Activated CD4-positive, alpha-beta T cell treated with anti-CD3 and anti-CD28 coated beads, Interleukin-2, Interleukin-4, amounts not matched to agents 100 ng/mL and 50 ng/mL, durations not matched to agents 16 hours and 8 hours (primary cell): ENCODE measurements around the gene SUPT20HL1.
"Not testable (repeated sequence)": the region's sequence is repeated elsewhere in the genome, so short reads cannot be mapped to it uniquely, and the experiment has no call there.

ENCODE experiments used
- DNase-seq: peaks from one replicate; pipeline ENCODE4 v3.0.0-alpha.2; 2020; ENCODE audit warnings: low spot score

Gene SUPT20HL1

DNA sequence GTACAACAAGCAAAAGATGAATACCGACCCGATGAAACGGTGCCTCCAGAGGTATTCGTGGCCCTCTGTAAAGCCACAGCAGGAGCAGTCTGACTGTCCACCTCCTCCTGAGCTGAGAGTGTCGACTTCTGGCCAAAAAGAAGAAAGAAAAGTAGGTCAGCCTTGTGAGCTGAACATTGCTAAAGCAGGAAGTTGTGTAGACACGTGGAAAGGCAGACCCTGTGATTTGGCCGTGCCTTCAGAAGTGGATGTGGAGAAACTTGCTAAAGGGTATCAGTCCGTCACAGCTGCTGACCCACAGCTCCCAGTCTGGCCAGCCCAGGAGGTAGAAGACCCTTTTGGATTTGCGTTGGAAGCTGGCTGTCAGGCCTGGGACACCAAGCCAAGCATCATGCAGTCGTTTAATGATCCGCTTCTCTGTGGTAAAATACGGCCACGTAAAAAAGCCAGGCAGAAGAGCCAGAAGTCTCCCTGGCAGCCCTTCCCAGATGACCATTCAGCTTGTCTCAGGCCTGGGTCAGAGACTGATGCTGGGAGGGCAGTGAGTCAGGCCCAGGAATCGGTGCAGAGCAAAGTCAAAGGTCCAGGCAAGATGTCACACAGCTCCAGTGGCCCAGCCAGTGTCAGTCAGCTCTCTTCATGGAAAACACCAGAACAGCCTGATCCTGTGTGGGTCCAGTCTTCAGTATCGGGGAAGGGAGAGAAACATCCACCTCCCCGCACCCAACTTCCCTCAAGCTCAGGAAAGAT lies 3.2 kb downstream of the SUPT20HL1 start:
- not testable (repeated sequence) for DNase-seq

- DNase-seq: no peak
Observed at GRCh38 chrX:24364326-24364725, 3.9 kb downstream of the SUPT20HL1 start.

- DNase-seq: no peak
Observed at GRCh38 chrX:24364851-24365538, 4.6 kb downstream of the SUPT20HL1 start.

DNA sequence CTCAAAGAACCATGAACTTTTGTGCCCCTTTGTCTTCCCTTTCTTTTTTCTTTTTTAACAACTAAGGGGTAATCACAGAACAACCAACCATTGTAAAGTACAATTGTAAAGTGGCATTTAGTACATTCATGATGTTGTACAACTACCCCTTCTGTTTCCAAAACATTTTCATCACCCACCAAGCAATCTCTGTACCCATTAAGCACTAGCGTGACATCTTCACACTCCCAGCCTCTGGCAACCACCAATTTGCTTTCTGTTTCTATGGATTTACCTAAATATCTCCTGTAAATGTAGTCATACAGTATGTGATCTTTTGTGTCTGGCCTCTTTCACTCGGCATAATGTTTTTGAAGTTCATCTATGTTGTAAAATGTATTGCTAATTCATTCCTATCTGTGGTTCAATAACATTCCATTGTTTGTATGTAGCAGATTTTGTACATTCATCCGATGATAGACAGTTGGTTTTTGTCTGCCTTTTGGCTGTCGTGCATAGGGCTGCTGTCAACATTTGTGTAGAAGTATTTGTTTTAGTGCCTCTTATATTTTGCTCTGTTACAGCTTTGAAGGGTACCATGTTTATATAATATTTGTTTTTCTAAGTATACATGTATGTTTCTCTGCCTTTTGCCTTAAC lies 6.4 kb downstream of the SUPT20HL1 start:
- DNase-seq: not testable (repeated sequence)

DNA sequence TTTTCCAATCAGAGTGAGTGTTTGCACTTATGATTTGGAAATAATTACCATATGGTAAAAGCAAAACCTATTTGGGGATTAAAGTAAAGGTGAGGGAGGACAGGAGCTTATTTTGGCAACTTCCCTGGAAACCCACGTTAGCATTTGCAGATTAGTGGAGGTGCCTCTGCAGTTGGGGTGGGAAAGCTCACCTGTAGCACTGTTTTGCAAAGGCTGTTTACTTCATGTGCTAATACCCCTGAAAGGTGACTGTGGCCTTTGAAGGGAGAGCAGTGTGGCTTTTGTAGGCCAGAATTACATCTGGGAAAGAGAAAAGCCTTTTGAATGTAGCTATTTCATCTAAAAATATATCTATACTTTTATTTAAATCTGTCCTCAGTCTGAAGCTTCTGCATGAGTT lies 9.4 kb downstream of the SUPT20HL1 start:
- DNase-seq: no peak

GRCh38 chrX:24371391-24371972 lies 11.0 kb downstream of the SUPT20HL1 start:
- peak; percentile 77 for DNase-seq

DNA sequence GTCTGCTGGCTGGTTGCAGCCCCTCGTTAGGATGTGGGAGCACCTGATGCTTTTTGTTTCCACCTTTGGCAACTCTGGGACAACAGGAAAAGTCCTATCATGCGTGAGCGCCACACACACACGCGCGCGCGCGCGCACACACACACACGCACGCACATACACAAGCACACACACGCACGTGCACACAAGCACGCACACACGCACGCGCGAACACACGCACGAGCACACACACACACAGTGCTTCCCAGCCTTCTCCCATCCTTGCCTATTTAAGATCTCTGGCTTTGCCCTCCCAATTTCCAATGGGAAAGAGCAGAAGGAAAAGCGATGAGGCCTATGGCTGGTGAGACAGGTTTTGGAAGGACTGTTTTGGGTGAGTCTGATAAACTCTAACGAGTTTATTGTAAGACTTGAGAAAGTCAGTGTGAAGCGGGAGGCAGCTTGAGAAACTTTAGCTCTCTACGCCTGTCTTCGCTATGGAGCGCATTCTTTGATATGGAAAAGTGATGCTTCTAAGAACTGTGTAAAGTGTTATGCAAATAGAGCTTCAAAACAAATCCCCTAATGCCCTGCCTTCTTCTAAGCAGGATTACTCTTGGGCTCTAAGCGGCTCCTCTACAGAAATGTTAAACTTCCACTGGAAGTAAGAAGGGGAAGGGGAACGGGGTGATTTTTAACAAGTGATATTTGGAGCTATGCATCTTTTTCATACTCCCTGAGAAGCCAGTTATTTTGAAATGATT lies 11.8 kb downstream of the SUPT20HL1 start:
- no peak for DNase-seq

DNA sequence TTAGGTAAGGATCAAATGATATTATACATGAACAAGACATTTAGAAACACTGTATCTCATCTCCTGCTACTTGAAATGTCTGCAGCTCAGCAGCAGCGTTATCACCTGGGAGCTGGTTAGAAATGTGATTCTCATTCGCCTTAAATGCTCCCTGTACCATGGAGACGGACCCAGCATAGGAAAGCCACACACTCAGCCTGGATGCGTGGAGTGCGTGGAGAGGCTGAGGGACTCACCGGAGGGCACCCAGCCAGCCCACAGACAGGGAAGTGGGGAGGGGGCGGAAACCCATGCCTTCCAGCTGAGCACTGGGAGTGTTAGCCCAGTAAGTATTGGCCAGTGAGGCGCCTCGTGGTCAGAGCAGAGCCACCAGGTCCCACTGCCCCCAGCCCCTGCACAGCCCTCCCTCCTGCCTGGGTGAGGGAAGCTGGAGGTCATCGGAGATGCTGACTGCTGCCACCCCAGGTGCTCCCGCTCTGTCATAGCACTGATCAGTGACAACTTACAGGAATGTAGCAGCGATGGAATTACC lies 15.2 kb downstream of the SUPT20HL1 start:
- no peak for DNase-seq

- DNase-seq: no peak
Observed at GRCh38 chrX:24376403-24376802, 16.0 kb downstream of the SUPT20HL1 start.

DNA sequence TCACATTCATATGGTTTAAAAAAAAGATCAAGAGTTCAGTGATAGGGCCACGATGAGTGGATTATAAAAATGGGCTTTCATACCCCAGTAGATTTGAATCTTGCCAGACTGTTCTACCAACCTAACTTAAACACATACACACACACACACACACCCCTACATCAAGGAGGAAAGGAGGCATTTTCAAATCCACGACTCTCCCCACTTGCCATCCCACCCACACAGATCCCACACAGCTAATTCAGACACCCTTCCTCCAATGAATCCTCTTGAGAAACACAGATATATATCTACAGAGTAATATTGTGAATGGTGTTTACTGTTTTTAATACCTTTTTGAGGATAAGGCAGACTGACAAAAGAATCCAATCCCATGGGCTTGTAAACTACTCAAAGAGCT lies 16.8 kb downstream of the SUPT20HL1 start:
- DNase-seq: no peak

- DNase-seq: no peak
Observed at GRCh38 chrX:24377911-24378468, 17.6 kb downstream of the SUPT20HL1 start.

GRCh38 chrX:24378706-24379105 lies 18.3 kb downstream of the SUPT20HL1 start:
- no peak for DNase-seq

DNA sequence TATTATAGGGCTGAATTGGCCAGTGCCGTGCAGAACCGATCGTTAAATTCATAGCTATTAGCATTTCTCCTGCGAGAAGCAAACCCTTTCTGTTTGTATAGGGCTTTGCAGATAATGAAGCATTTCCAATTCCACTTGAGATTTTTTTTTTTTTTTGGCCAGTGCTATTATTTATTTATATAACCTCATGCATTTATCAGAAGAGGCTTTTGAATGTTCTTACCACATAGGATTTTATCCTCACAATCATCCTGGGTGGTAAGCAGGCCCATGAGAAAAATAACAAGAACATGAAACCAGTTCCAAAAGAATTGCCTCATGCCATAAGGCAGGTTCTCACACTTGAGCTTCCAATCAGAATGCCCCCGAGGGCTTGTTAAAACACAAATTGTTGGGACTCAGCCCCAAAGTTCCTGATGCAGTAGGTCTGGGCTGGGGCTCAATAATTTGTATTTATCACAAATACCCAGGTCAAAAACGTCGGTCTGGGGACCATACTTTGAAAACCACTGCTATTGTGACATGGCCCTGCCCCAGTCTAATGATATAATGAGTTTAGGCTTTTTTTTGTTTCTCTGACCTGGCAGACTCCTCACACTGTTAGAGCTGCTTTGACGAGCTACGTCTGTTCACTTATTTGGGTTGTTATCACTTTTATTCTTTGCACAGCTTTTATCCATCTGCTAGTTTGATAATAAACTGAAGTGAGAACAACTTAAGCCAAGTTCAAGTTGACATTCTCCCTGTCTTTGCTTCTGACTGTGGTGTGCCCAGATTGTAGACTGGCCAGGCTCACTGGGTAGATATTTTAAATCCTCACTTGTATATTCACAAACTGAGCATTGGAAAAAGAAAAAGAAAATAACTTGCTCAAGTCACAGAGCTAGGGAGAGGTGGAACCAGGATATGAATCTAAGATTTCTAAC lies 20.1 kb downstream of the SUPT20HL1 start:
- no peak for DNase-seq

- DNase-seq: not testable (repeated sequence)
Observed at GRCh38 chrX:24382315-24382714, 21.9 kb downstream of the SUPT20HL1 start.

DNA sequence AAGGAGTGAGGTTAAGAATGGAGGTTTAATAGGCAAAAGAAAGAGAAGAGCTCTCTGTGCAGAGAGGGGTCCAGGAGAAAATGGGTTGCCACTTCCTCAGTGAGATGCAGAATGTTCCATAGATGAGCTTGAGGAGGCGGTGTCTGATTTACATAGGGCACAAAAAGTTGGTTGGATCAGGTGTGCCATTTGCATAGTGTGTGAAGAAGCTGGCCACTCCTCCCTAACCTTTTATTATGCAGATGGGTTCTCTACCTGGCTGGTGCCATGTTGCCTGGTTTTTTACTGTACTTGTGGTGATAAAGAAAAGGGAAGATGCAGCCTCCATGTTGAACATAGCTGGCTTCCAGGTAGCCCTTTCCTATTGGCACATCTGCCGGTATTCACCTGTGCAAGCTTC lies 27.3 kb downstream of the SUPT20HL1 start:
- no peak for DNase-seq

DNA sequence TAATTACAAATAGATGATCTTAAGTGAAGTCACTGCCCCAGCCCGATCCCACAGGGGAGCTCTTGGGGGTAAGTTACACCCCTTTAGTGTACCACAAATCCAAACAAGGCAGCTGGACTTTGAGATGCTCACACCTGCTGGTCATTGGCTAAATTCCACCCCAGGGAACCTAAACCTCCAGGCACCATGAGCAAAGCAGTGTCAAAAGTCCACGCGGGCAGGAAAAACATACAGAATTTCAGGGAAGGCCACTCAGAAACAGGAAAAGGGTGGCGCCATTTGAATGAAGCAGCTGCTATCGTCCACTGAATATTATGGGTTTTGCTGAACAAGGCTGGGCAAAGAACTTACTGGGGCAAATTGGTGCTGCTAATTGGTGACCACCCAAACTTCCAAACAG lies 30.9 kb downstream of the SUPT20HL1 start:
- DNase-seq: no peak

- DNase-seq: no peak
Observed at GRCh38 chrX:24391843-24392242, 31.4 kb downstream of the SUPT20HL1 start.

DNA sequence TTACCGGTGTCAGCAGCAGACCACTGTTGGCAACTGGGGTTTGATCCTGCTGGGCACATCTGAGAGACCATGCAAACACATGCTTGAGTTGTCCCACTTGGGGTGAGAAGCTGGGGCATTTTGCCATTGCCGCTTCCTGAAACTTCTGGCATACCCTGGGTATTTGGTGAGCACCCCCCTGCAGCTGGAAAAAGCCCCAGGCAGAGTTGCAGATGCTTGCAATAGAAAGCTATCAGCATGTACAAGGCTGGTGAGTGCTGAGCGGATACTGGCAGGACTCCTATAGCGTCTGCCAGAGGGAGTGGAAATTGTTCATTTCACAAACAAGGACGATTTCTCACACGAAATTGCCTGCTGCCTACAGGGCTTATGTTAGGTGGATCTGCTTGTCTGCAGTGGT lies 32.3 kb downstream of the SUPT20HL1 start:
- no peak for DNase-seq

GRCh38 chrX:24395775-24396174 lies 35.3 kb downstream of the SUPT20HL1 start:
- peak; percentile 68 for DNase-seq

GRCh38 chrX:24396236-24396930 lies 35.9 kb downstream of the SUPT20HL1 start:
- DNase-seq: no peak
